Measurements from ENCODE around the gene CUEDC1.

GRCh38 chr17:57823469-57824401, 131.5 kb downstream of the CUEDC1 start:
- TF ChIP-seq EZH2 (IDR thresholded peaks at IDR 0.05) = no peak
- no peak for TF ChIP-seq POLR2AphosphoS5 (IDR thresholded peaks at IDR 0.05; ENCODE audit: borderline replicate concordance, low read depth, low read length)
